ENCODE data around the gene C9orf43. TPM values are rescaled to one million over a fixed set of nuclear protein-coding genes. Genes with fewer than 3 reads are reported as not detected.
"Not testable (repeated sequence)": the region's sequence is repeated elsewhere in the genome, so short reads cannot be mapped to it uniquely, and the experiment has no call there.

Gene C9orf43
- total RNA-seq, 1 experiment from 2014 or later: 0.82 TPM

DNA sequence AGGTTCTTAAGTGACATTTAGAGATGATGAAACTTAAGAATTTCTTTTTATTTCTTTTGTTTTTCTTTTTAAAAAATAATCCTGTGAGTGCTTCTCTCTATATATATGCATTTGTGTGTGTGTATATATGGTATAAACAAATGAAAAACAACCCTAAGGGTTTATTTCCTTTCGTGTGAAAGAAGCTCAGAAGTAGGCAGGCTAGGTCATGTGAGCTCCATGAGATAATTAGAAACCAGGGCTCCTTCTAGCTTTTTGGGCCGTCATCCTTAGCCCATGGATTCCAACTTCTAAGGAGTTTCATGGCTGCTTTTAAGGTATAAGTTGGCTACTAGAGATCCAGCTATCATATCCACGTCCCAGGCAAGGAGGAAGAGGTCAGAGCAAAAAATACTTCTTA lies 11.2 kb downstream of the C9orf43 start:
- Histone ChIP-seq H3K9me2 (replicated peaks; ENCODE audit: insufficient read depth, low read length) (no peaks in the 10 kb centered on the region), H3K9ac (ENCODE audit: low read length) (no peak overlapping the region), H3K79me2 (ENCODE audit: low read length) (no peaks in the 10 kb centered on the region), H3K27me3 (ENCODE audit: low read length) (no peaks in the 10 kb centered on the region), H3K4me3 (ENCODE audit: low read length) (no peak overlapping the region), H3K36me3 (ENCODE audit: insufficient read depth, low read length) (no peaks in the 10 kb centered on the region), H3K9me3 (ENCODE audit: low read length) (no peaks in the 10 kb centered on the region), H3K27ac (ENCODE audit: low read length) (no peak overlapping the region), H3K4me1 (ENCODE audit: low read length) (peaks cover 13% of the 10 kb centered on the region), H4K20me1 (ENCODE audit: insufficient read depth, low read depth, low read length) (no peaks in the 10 kb centered on the region), H3K4me2 (ENCODE audit: low read depth, low read length, poor library complexity, severe bottlenecking) (no peak overlapping the region), H2AFZ (ENCODE audit: low read length) (no peak overlapping the region; the same call in 1 of the 2 replicates)
- DNase-seq: no peak

GRCh38 chr9:113425072-113425471 lies 14.5 kb downstream of the C9orf43 start:
- H2AFZ ChIP-seq (ENCODE audit: low read length): no peak overlapping the region
- no peaks in the 10 kb centered on the region for H3K9me3 ChIP-seq (ENCODE audit: low read length)
- H3K9me2 ChIP-seq (replicated peaks; ENCODE audit: insufficient read depth, low read length): no peaks in the 10 kb centered on the region
- DNase-seq: no peak
- H3K4me2 ChIP-seq (ENCODE audit: low read depth, low read length, poor library complexity, severe bottlenecking): no peak overlapping the region
- H3K27ac ChIP-seq (ENCODE audit: low read length): no peak overlapping the region
- no peak overlapping the region for H3K4me3 ChIP-seq (ENCODE audit: low read length)
- H3K4me1 ChIP-seq (ENCODE audit: low read length): peaks cover 12% of the 10 kb centered on the region
- no peaks in the 10 kb centered on the region for H3K36me3 ChIP-seq (ENCODE audit: insufficient read depth, low read length)
- no peaks in the 10 kb centered on the region for H3K27me3 ChIP-seq (ENCODE audit: low read length)
- H3K79me2 ChIP-seq (ENCODE audit: low read length): no peaks in the 10 kb centered on the region
- no peak overlapping the region for H3K9ac ChIP-seq (ENCODE audit: low read length)
- no peaks in the 10 kb centered on the region for H4K20me1 ChIP-seq (ENCODE audit: insufficient read depth, low read depth, low read length)

- Histone ChIP-seq H3K4me2 (ENCODE audit: low read depth, low read length, poor library complexity, severe bottlenecking) (no peak overlapping the region), H3K27me3 (ENCODE audit: low read length) (no peaks in the 10 kb centered on the region), H3K9ac (ENCODE audit: low read length) (no peak overlapping the region), H3K4me3 (ENCODE audit: low read length) (no peak overlapping the region), H3K27ac (ENCODE audit: low read length) (no peak overlapping the region), H3K36me3 (ENCODE audit: insufficient read depth, low read length) (no peaks in the 10 kb centered on the region), H4K20me1 (ENCODE audit: insufficient read depth, low read depth, low read length) (no peaks in the 10 kb centered on the region), H3K9me3 (ENCODE audit: low read length) (no peaks in the 10 kb centered on the region), H2AFZ (ENCODE audit: low read length) (no peak overlapping the region), H3K79me2 (ENCODE audit: low read length) (no peaks in the 10 kb centered on the region), H3K9me2 (replicated peaks; ENCODE audit: insufficient read depth, low read length) (no peaks in the 10 kb centered on the region), H3K4me1 (ENCODE audit: low read length) (peaks cover 12% of the 10 kb centered on the region)
- DNase-seq: no peak
Observed at GRCh38 chr9:113426701-113427100, 16.2 kb downstream of the C9orf43 start.

DNA sequence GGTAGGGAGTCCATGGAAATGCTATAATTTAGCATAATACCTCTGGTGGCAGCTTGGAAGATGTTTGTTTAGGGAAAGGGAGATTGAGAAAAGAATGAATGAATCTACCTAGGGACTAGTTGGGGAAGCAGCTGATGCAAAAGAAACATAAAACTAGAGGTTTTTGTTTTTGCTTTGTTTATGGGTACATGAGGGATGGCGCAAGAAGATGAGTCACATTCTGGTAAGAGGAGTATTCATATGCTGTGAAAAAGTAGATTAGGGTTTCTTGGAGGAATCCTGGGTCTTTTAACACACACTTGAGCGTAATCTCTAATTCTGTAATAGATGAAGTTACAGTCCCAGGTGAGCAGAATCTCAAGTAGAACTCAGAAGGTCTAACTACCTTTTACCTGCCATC lies 17.1 kb downstream of the C9orf43 start:
- Histone ChIP-seq H3K4me2 (ENCODE audit: low read depth, low read length, poor library complexity, severe bottlenecking) (no peak overlapping the region), H2AFZ (ENCODE audit: low read length) (no peak overlapping the region), H3K36me3 (ENCODE audit: insufficient read depth, low read length) (no peaks in the 10 kb centered on the region), H3K4me3 (ENCODE audit: low read length) (no peak overlapping the region), H3K9ac (ENCODE audit: low read length) (no peak overlapping the region), H4K20me1 (ENCODE audit: insufficient read depth, low read depth, low read length) (no peaks in the 10 kb centered on the region), H3K27ac (ENCODE audit: low read length) (no peak overlapping the region), H3K27me3 (ENCODE audit: low read length) (no peaks in the 10 kb centered on the region), H3K4me1 (ENCODE audit: low read length) (peaks cover 12% of the 10 kb centered on the region), H3K79me2 (ENCODE audit: low read length) (no peaks in the 10 kb centered on the region), H3K9me2 (replicated peaks; ENCODE audit: insufficient read depth, low read length) (no peaks in the 10 kb centered on the region), H3K9me3 (ENCODE audit: low read length) (no peaks in the 10 kb centered on the region)
- DNase-seq: no peak

GRCh38 chr9:113428062-113428615 lies 17.6 kb downstream of the C9orf43 start:
- Histone ChIP-seq H3K79me2 (ENCODE audit: low read length) (no peaks in the 10 kb centered on the region), H3K9ac (ENCODE audit: low read length) (no peak overlapping the region), H3K4me3 (ENCODE audit: low read length) (no peak overlapping the region), H3K27ac (ENCODE audit: low read length) (no peak overlapping the region), H3K9me3 (ENCODE audit: low read length) (no peaks in the 10 kb centered on the region), H3K36me3 (ENCODE audit: insufficient read depth, low read length) (no peaks in the 10 kb centered on the region), H3K27me3 (ENCODE audit: low read length) (no peaks in the 10 kb centered on the region), H3K9me2 (replicated peaks; ENCODE audit: insufficient read depth, low read length) (no peaks in the 10 kb centered on the region), H2AFZ (ENCODE audit: low read length) (no peak overlapping the region), H3K4me1 (ENCODE audit: low read length) (peaks cover 12% of the 10 kb centered on the region), H3K4me2 (ENCODE audit: low read depth, low read length, poor library complexity, severe bottlenecking) (no peak overlapping the region), H4K20me1 (ENCODE audit: insufficient read depth, low read depth, low read length) (no peaks in the 10 kb centered on the region)
- no peak for DNase-seq

DNA sequence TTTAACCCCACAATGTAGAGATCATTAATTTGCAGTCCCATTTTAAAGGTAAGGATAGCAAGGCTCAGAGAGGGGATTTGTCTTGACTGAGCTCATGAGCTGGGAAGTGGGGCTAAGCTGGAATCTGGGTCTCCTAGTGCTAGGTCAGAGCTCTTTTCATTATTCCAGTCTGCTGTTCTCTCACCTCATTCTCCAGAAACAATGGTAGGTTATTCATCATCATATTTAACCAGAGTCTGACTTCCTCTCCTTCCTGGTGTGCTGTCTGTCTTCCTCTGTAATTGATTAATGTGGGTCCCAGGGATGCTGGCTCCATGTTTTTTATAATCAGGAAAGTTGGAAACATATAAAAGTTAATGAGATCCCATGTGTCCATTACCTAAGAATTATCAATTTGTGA lies 20.6 kb downstream of the C9orf43 start:
- Histone ChIP-seq H3K36me3 (ENCODE audit: insufficient read depth, low read length) (no peaks in the 10 kb centered on the region), H3K4me3 (ENCODE audit: low read length) (no peak overlapping the region), H2AFZ (ENCODE audit: low read length) (no peak overlapping the region), H3K9me2 (replicated peaks; ENCODE audit: insufficient read depth, low read length) (no peaks in the 10 kb centered on the region), H3K79me2 (ENCODE audit: low read length) (no peaks in the 10 kb centered on the region), H3K27ac (ENCODE audit: low read length) (no peak overlapping the region), H3K4me1 (ENCODE audit: low read length) (peaks cover under 1% of the 10 kb centered on the region; the same call in 1 of the 2 replicates), H3K4me2 (ENCODE audit: low read depth, low read length, poor library complexity, severe bottlenecking) (no peak overlapping the region), H4K20me1 (ENCODE audit: insufficient read depth, low read depth, low read length) (no peaks in the 10 kb centered on the region), H3K9ac (ENCODE audit: low read length) (no peak overlapping the region), H3K27me3 (ENCODE audit: low read length) (no peaks in the 10 kb centered on the region), H3K9me3 (ENCODE audit: low read length) (no peaks in the 10 kb centered on the region)
- DNase-seq: no peak

DNA sequence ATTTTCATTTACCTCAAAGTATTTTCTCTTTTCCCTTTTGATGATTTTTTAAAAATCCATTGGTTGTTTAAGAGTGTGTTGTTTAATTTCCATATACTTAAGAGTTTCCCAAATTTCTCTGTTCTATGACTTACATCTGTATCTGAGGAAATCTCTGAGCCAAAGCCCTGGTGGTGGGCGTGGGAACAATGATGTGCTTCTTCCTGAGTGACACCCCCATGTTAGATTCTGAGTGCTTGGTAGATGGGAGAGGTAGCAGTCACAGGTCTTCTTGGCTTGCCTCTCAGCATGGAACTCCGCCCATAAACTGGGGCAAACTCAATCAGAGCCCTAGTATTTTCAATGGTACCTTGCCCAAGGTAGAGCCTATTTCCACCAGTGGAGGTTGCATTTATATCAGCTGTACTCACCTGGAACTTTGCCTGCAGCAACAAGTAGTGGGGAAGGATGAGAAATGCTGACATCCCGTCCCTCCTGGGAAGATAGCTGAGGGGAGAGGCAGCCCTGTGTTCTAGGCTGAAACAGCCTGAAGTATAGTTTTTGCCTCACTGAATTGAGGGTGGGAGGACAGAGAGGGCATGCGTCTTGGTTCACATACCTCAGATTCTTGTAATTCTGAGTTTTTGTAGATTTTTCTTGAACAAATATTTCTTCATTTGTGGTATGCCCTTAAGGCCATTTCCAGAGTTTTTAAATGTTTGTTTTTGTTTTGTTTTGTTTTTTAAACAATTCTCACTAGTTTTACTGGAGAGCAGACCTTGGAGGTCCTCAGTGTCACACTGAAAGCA lies 26.4 kb downstream of the C9orf43 start:
- Histone ChIP-seq H3K4me2 (ENCODE audit: low read depth, low read length, poor library complexity, severe bottlenecking) (no peak overlapping the region), H3K27ac (ENCODE audit: low read length) (no peak overlapping the region), H3K4me3 (ENCODE audit: low read length) (no peak overlapping the region), H3K9me2 (replicated peaks; ENCODE audit: insufficient read depth, low read length) (no peaks in the 10 kb centered on the region), H4K20me1 (ENCODE audit: insufficient read depth, low read depth, low read length) (no peaks in the 10 kb centered on the region), H3K79me2 (ENCODE audit: low read length) (no peaks in the 10 kb centered on the region), H3K9me3 (ENCODE audit: low read length) (no peaks in the 10 kb centered on the region), H3K4me1 (ENCODE audit: low read length) (no peaks in the 10 kb centered on the region), H3K36me3 (ENCODE audit: insufficient read depth, low read length) (no peaks in the 10 kb centered on the region), H2AFZ (ENCODE audit: low read length) (no peak overlapping the region), H3K9ac (ENCODE audit: low read length) (no peak overlapping the region), H3K27me3 (ENCODE audit: low read length) (no peaks in the 10 kb centered on the region)
- no peak for DNase-seq

DNA sequence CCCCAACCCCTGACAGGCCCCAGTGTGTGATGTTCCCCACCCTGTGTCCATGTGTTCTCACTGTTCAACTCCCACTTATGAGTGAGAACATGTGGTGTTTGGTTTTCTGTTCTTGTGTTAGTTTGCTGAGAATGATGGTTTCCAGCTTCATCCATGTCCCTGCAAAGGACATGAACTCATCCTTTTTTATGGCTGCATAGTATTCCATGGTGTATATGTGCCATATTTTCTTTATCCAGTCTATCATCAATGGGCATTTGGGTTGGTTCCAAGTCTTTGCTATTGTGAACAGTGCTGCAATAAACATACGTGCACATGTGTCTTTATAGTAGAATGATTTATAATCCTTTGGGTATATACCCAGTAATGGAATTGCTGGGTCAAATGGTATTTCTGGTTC lies 27.2 kb downstream of the C9orf43 start:
- DNase-seq; H2AFZ ChIP-seq (ENCODE audit: low read length): not testable (repeated sequence)

More for the DNA sequence above, 27.2 kb downstream of the C9orf43 start:
- not testable (repeated sequence) for H3K27me3 ChIP-seq (ENCODE audit: low read length); H3K79me2 ChIP-seq (ENCODE audit: low read length); H3K9ac ChIP-seq (ENCODE audit: low read length); H3K4me1 ChIP-seq (ENCODE audit: low read length); H3K27ac ChIP-seq (ENCODE audit: low read length); H3K9me2 ChIP-seq (replicated peaks; ENCODE audit: insufficient read depth, low read length); H3K9me3 ChIP-seq (ENCODE audit: low read length); H4K20me1 ChIP-seq (ENCODE audit: insufficient read depth, low read depth, low read length); H3K36me3 ChIP-seq (ENCODE audit: insufficient read depth, low read length); H3K4me3 ChIP-seq (ENCODE audit: low read length); H3K4me2 ChIP-seq (ENCODE audit: low read depth, low read length, poor library complexity, severe bottlenecking)
